PC-3 (cell line): ENCODE measurements around the gene NRSN2. TPM values are rescaled to one million over a fixed set of nuclear protein-coding genes. Genes with fewer than 3 reads are reported as not detected.
A peak's percentile ranks its signal among the peaks of the same experiment; 100 is the strongest.

Experiments
- ATAC-seq: fragments of 200-7000 bp; cut with Tn5 transposase; 2 replicates; pipeline ENCODE4 v1.9.1; 2020; ENCODE audit warnings: mild to moderate bottlenecking, moderate library complexity
- BruUV-seq: library from RNA; stranded (reverse); fragments of 400-500 nt; replicated peaks from 2 replicates; lab custom pipeline; 2021; lab: Mats Ljungman, UMichigan
- CTCF ChIA-PET: fragments of 300-600 bp; sonication (Branson Sonifier 250); formaldehyde crosslinking; loops from one replicate; lab custom pipeline; 2022; ENCODE audit warnings: antibody characterized with exemption; lab: Charles Lee
- POLR2A ChIA-PET: fragments of 300-600 bp; sonication (Branson Sonifier 250); formaldehyde crosslinking; loops from one replicate; lab custom pipeline; 2022; ENCODE audit warnings: antibody characterized with exemption; ENCODE audit not compliant: unreplicated experiment; lab: Charles Lee
- DNase-seq: peaks from one replicate; pipeline ENCODE4 v3.0.0-alpha.2; 2015
- H2AFZ ChIP-seq: fragments of 300-600 bp; sonication (generic); 2 replicates; pipeline ENCODE4 v1.6.0; 2016; ENCODE audit warnings: antibody characterized with exemption, low read length
- H3F3A ChIP-seq: fragments of 300-600 bp; sonication (generic); one replicate; pipeline ENCODE4 v1.6.0; 2017; ENCODE audit warnings: antibody characterized with exemption, low read length, control low read depth, mild to moderate bottlenecking; ENCODE audit not compliant: unreplicated experiment
- H3K27ac ChIP-seq: fragments of 300-600 bp; sonication (generic); 2 replicates; pipeline ENCODE4 v1.5.1; 2016; ENCODE audit warnings: mild to moderate bottlenecking, low read length
- H3K27me3 ChIP-seq: fragments of 300-600 bp; sonication (generic); 2 replicates; pipeline ENCODE4 v1.6.1; 2016; ENCODE audit warnings: low read length, mixed read lengths
- H3K36me3 ChIP-seq: fragments of 300-600 bp; sonication (generic); 2 replicates; pipeline ENCODE4 v1.6.1; 2016; ENCODE audit warnings: low read depth, mixed run types, low read length, mixed read lengths
- H3K4me1 ChIP-seq: fragments of 300-600 bp; sonication (generic); 2 replicates; pipeline ENCODE4 v1.5.1; 2016; ENCODE audit warnings: low read length; ENCODE audit not compliant: insufficient read depth
- H3K4me2 ChIP-seq: fragments of 300-600 bp; sonication (generic); 2 replicates; pipeline ENCODE4 v1.6.0; 2016; ENCODE audit warnings: low read length
- H3K4me3 ChIP-seq: fragments of 300-600 bp; sonication (generic); 2 replicates; pipeline ENCODE4 v1.5.1; 2016; ENCODE audit warnings: mild to moderate bottlenecking, low read length, mixed read lengths
- H3K79me2 ChIP-seq: fragments of 300-600 bp; sonication (generic); 2 replicates; pipeline ENCODE4 v1.6.1; 2017; ENCODE audit warnings: low read length, mixed read lengths
- H3K9ac ChIP-seq: fragments of 300-600 bp; sonication (generic); 2 replicates; pipeline ENCODE4 v1.6.0; 2016; ENCODE audit warnings: mild to moderate bottlenecking, low read length
- H3K9me2 ChIP-seq: fragments of 300-600 bp; sonication (generic); replicated peaks from 2 replicates; pipeline ENCODE4 v1.6.1; 2016; ENCODE audit warnings: mixed run types, low read length, mixed read lengths
- H3K9me3 ChIP-seq: fragments of 300-600 bp; sonication (generic); 2 replicates; pipeline ENCODE4 v1.6.1; 2016; ENCODE audit warnings: low read length, mixed read lengths
- H4K20me1 ChIP-seq: fragments of 300-600 bp; sonication (generic); 2 replicates; pipeline ENCODE4 v1.6.1; 2016; ENCODE audit warnings: low read length, mixed read lengths
- CTCF ChIP-seq: fragments of 300-600 bp; sonication (generic); conservative IDR thresholded peaks from 2 replicates; pipeline ENCODE4 v1.5.1; 2017; ENCODE audit warnings: antibody characterized with exemption, low read depth, mild to moderate bottlenecking, low read length
- EZH2 ChIP-seq: fragments of 300-600 bp; sonication (generic); IDR thresholded peaks from one replicate; pipeline ENCODE4 v1.6.1; 2017; ENCODE audit warnings: antibody characterized with exemption, mild to moderate bottlenecking, low read length; ENCODE audit not compliant: unreplicated experiment
- EZH2phosphoT487 ChIP-seq: fragments of 300-600 bp; sonication (generic); IDR thresholded peaks from 2 replicates; pipeline ENCODE4 v1.6.1; 2018; ENCODE audit warnings: mild to moderate bottlenecking, antibody characterized with exemption, low read length, borderline replicate concordance
- intact Hi-C: fragments of 100-400 bp; cut with micrococcal nuclease; formaldehyde crosslinking; loops from 2 replicates; pipeline ENCODE4 v1.9.0; 2023
- total RNA-seq: library from RNA; depleted of rRNA; stranded (reverse); fragments of >200 nt; gene quantifications from 2 replicates; pipeline ENCODE4 v1.2.3, GENCODE V29; 2014

NRSN2 gene
- total RNA-seq, 1 experiment from 2014 or later = 50.7 TPM

GRCh38 chr20:347640-348484 lies 951 bp downstream of the NRSN2 start:
- H3K9me3 ChIP-seq = peaks cover 6% of the 10 kb centered on the region
- peaks cover 12% of the 10 kb centered on the region for H3K4me1 ChIP-seq
- POLR2A ChIA-PET = interaction anchor here (0.5 to 1.0 kb wide), 5 partner anchors 23 to 856 kb away, joined by 4 to 6 read pairs (median 5); no protein-coding TSS in a partner anchor
- ATAC-seq (peak; percentile 75), DNase-seq (peak; percentile 94)
- no peaks in the 10 kb centered on the region for H3K9me2 ChIP-seq
- H4K20me1 ChIP-seq = no peaks in the 10 kb centered on the region
- H3K27me3 ChIP-seq = no peaks in the 10 kb centered on the region
- peak overlapping the region; percentile 79 for H3K4me3 ChIP-seq
- no peaks in the 10 kb centered on the region for H3F3A ChIP-seq
- H3K27ac ChIP-seq = peak overlapping the region; percentile 81
- peak overlapping the region; percentile 92 for H3K4me2 ChIP-seq
- CTCF ChIA-PET = interaction anchor here (0.8 to 1.0 kb wide), 2 partner anchors 24 to 84 kb away, joined by 3 read pairs; no protein-coding TSS in a partner anchor
- H3K79me2 ChIP-seq = peaks cover 11% of the 10 kb centered on the region; the same call in 1 of the 2 replicates
- peak overlapping the region; percentile 91 for H2AFZ ChIP-seq
- TF ChIP-seq EZH2 = no peak
- no peak for TF ChIP-seq EZH2phosphoT487
- TF ChIP-seq CTCF = no peak
- intact Hi-C loops = no loop called here
- H3K36me3 ChIP-seq = peaks cover 10% of the 10 kb centered on the region; the same call in 1 of the 2 replicates
- H3K9ac ChIP-seq = peak overlapping the region; percentile 72
- no TSS peak for BruUV-seq

DNA sequence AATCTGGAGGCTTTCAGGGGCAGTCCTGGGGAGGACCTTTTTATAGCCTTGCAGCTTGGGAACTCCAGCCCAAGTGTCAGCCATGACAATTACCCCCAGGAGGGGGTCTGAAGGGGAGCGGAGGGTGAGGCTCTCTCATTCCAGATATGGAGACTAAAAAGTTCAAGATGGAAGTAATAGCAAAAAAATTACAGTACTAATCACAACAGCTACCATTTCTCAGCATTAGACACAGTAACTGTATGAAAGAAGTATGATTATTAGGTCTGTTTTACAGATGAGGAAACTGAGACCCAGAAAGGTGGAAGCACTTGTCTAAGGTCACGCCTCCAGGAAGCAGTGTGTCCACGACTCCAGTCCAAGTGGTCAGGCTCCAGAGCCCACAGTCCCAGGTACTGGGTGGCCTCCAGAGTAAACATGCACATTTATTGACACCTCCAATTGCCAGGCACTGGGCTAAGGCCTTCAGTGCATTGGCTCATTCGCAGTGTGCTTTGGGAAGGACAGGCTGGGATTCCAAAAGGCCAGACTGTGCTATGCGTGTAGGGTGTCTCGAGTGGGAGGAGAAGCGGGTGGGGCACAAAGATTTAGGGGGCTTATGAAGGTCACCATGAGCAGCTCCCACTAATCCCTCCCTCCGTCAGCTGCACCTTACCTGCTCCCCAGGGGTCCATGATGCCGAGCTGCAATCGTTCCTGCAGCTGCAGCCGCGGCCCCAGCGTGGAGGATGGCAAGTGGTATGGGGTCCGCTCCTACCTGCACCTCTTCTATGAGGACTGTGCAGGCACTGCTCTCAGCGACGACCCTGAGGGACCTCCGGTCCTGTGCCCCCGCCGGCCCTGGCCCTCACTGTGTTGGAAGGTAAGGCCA lies 2.3 kb downstream of the NRSN2 start:
- Histone ChIP-seq H3K36me3 (peaks cover 5% of the 10 kb centered on the region; the same call in 1 of the 2 replicates), H3K4me2 (peak overlapping the region; percentile 92), H3K27me3 (no peaks in the 10 kb centered on the region), H3K4me1 (peaks cover 12% of the 10 kb centered on the region), H3K9me3 (no peaks in the 10 kb centered on the region), H3K27ac (no peak overlapping the region), H4K20me1 (no peaks in the 10 kb centered on the region), H3K9me2 (no peaks in the 10 kb centered on the region), H2AFZ (no peak overlapping the region), H3K4me3 (peak overlapping the region; percentile 79; the same call in 1 of the 2 replicates), H3K9ac (no peak overlapping the region), H3F3A (no peaks in the 10 kb centered on the region), H3K79me2 (peaks cover 11% of the 10 kb centered on the region; the same call in 1 of the 2 replicates)
- TF ChIP-seq EZH2phosphoT487 = no peak
- no peak for TF ChIP-seq CTCF
- no peak for TF ChIP-seq EZH2
- POLR2A ChIA-PET = no interaction called here
- ATAC-seq (no peak), DNase-seq (no peak)
- intact Hi-C loops = no loop called here
- CTCF ChIA-PET = no interaction called here
- BruUV-seq = no TSS peak
